Islet precursor cell (in vitro differentiated cells): ENCODE measurements around the gene HEG1.

Experiments used
- DNase-seq: peaks from one replicate; pipeline ENCODE4 v3.0.0-alpha.2; 2018

HEG1 gene

DNA sequence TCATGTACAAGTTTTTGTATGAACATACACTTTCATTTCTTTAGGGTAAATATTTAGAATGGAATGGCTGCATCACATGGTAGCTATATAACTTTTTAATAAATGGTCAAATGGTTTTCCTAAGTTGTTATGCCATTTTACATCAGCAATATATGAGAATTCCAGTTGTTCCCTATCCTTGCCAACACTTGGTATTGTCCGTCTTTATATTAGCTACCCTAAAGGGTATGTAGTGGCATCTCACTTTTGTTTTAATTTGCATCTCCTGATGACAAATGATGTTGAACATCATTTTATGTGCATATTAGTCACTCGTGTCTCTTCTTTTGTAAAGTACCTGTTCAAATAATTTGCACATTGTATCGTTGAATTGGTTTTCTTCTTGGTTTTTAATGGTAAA, 118.7 kb downstream of the HEG1 start:
- no peak for DNase-seq

DNA sequence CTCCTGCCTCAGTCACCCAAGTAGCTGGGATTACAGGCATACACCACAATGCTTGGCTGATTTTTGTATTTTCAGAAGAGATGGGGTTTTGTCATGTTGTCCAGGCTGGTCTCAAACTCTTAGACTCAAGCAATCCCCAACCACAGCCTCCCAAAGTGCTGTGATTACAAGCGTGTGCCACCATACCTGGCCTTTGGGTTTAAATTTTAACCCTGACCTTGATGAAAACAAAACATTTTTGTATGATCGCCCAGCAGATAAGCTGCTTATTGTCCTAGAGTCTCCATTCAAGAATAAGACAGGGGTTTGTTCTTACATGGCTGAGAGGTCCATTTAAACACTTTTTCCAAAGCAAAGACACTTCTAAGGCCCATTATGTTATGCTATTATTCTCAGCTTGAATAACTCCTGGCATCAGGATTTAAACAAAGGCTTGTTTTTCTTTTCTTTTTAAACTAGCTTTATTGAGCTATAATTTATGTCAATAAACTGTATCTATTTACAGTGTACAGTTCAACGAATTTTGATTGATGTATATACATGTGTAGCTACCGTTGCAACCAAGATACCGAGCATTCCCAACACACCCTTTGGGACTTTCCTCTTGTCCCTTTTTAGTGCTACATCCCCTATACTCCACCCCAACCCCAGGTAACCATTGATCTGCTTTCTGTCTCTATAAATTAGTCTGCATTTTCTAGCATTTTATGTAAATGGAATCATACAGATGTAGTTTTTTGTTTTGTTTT, 119.8 kb downstream of the HEG1 start:
- DNase-seq = no peak

DNA sequence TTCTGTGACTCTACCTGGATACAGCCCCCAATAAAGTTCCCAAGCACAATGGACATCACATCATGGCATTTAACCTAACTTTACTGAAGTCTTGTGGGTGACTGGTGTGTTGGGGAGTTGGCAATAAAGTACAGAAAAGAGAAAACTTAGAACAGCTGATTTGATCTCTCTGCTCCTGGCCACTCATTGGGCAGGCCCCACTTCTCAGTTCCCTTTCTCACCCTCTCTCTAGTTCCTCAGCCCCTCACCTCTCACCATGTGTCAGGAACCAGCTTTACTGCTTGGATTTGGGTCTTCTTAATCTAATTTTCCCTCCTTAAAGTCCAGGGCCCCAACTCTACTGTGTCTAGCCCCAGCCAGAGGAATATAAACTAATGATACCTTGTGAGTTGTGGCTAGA, 120.5 kb downstream of the HEG1 start:
- no peak for DNase-seq

DNA sequence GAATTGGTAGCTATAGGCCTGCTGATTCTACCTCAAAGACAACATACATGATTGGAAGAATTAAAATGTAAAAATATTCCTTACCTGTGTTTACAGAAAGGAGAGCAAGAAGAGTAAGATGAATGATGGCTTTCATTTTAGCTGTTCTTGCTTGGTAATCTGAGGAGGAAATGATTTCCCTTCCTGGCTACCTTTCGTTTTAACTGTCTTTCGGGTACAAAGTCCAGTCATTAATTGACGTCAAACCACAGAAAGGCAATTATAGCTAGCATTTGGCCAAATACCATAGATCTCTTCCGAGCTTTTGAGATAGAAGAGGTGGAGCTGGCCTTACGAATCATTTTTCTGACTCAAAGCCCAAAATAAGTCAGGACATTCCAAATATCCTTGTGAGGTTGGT, 121.2 kb downstream of the HEG1 start, which contains the start of gene MUC13:
Gene MUC13 (minus strand): TSS at position 175 of the 400 bp plus-strand sequence. CDS start 39 bp downstream, at position 136.
- DNase-seq = no peak

DNA sequence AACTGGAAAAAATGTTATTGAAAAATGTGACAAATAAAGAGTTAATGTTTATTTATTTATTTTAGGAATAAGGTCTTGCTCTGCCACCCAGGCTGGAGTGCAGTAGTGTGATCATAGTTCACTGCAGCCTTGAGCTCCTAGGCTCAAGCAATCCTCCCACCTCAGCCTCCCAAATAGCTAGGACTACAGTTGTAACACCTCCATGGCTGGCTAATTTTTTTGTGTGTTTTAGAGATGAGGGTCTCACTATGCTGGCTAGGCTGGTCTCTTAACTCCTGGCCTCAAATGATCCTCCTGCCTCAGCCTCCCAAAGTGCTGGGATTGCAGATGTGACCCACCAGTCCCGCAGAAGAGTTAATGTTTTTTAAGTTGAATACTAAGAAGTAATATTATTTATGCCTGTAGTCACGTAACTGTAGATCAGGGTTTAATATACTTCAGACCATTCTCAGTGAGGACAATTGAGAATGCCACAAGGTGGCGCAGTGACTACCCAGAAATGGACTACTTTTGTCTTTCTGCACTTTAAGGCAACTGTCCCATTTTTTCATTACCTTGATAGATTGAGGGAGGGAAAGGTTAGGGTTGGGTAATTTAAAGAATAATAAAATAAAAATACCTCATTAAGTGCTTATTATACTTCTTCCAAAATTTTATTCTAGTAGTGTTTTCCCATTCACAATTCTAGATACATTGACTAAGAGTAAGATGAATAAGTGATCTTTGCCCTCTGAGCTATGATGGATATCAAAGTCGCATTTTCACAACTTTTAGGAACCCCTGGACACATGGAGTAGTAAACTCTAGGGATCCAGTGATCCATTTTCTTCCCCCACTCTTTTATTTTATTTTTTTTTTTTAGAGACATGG, 127.2 kb downstream of the HEG1 start:
- DNase-seq = peak; percentile 70

DNA sequence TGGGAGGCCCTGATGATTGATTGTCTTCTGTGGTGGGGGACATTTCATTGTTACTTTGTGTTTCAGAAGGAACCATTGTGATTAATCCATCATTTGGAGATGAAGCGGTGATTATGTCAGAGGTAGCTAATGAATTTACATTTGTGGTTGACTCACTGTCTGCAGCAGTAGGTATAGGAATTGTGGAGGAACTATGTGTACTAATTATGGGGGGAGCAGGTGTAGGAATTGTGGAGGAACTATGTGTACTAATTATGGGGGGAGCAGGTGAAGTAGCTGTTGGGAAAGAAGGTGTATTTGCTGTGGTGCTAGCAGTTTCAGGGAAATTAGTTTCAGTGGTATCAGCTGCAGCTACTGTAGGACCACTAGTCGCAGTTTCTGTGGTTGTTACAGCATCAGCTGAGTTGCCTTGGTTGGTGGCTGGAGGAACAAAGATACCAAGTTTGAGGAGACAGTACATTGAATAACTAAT, 128.2 kb downstream of the HEG1 start:
- no peak for DNase-seq

DNA sequence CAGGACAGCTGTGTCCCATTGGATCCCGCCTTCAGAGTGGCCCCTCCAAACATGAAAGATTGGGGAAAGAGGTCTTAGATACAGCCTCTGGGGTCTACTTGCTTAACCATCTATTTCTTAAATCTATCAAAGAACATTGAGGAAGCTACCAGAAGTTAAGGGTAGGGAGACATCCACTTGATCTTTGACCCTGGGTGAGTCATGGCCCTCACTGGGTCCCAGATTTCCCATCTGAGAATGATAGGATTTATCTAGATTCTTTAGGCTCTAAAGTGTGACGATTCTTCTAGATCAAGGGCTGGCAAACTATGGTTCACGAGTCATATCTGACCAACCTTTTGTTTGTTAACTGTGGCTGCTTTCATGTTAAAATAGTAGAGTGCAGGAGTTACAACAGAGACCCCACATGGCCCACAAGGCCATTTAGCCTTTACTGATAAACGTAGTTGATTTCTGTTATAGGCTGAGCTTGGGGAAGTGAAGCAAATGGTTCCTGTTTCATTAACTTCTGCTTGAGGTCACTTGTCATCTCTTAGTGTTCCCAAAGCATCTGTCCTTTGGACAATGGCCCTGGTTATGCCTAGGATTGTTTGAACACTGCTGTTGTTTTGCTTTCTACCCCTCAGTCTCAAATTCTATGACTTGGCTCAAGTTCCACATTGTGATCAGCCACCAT, 129.2 kb downstream of the HEG1 start:
- no peak for DNase-seq

DNA sequence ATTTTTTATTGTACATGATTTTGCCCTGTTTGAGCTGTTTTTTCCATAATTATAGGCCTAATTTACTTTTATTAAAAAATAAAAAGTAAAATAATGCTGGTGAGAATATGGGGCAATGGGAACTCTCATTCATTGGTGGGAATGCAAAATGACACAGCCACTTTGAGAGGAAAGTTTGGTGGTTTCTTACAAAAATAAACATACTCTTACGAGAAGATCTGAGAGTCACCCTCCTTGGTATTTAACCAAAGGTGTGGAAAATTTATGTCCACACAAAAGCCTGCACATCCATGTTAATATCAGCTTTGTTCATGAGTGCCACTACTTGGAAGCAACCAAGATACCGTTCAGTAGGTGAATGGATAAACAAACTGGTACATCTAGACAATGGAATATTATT, 131.1 kb downstream of the HEG1 start:
- DNase-seq = no peak

DNA sequence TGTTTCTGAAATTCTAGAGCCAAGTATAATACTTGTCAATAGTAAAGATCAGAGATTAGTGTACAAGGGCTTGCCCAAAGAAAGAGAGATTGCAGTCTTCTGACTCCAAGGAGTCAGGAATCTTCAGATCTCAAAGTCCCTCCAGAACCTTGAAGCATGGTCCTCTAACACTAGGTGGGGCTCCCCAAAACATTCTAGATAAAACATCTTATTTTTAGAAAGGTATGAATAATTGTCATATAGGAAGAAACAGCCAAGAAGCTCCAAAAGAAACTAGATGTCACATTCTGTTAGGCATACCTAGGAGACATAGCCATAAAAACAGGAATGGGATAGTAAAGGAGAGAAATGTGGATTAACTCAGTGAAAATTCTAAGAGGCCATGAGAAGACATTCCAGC, 132.0 kb downstream of the HEG1 start:
- no peak for DNase-seq

DNA sequence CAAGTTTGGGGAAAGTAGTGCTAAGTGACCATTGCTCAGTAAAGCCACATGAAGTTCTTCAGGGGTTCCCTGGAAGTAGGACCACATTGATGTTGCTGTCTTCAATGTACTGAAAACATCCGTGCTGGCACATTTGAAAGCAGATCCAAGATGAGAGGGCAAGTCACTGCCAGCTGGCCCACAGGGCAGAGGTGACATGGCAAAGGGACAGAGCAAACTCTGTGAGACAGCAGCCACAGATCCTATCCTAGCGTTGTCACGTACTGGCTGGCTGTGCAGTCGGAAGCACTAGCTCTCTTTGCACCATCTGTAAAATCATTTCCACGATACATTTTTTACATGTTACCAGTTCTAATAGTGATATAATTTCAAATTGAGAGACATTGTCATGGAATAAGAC, 135.1 kb downstream of the HEG1 start:
- DNase-seq = no peak

DNA sequence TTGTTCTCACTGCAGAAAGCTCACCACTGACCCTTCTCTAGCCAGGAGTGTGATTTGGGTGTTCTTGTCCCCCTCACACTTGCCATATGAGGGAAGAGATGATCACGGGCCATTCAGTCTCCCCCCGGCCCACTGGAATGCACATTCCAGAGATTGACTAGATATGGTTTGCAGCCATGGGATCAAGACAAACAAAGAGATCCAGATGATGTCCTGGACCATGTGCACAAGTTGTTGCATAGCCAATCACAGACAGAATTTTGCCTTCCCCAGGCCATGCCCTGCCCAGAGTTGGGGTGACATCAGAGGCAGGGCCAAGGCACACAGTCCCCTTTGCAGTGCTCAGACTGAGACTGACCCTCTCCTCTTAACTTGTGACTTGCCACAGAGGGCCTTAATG, 136.0 kb downstream of the HEG1 start:
- DNase-seq = peak; percentile 82

DNA sequence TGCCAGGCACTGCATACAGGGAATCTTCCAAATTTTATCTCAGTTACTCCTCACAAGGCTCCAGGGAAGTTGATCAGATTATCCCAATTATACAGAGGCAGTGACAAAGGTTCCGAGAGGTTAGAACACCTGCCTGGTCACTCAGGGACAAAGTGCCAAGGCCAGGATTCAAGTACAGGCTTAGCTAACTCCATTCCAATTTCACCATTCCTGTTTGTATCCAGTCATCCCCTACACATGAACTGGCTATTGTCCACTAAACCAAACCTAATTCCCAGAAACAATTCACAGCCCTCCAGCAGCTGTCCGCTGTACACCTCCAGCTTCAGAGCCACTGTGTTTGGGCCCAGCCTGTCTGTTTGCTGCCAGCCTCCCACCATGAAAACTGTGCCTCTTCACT, 137.3 kb downstream of the HEG1 start:
- no peak for DNase-seq

DNA sequence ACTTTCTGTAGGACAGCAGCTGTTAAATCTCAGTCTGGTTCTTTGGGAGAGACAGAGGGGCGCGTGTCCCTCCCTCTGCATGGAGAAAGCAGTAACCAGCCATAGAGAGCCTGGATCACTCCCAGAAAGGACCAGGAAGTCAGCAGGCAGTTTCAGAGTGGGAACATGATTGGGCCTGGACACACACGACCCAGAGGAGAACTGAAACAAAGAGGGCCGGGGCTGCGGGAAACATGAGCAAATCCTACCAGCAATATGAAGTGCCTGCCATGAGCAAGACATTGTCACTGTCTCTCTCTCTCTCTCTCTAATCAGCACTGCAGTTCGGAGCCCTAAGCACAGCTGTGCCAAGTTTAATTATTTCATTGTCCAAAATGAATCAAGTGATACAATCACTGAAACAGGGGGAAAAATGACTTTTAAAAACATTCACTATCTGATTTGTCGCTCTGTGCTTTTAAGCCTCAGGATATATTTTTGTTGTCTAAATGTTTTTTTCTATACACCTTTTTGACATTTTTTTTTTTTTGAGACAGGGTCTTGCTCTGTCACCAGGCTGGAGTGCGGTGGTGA, 138.9 kb downstream of the HEG1 start:
- DNase-seq = no peak
